CD8-positive, alpha-beta memory T cell (primary cell): ENCODE results near the gene BTN3A1. TPM values are rescaled to one million over a fixed set of nuclear protein-coding genes. Genes with fewer than 3 reads are reported as not detected.
A peak's percentile ranks its signal among the peaks of the same experiment; 100 is the strongest.

Source experiments
- CTCF ChIA-PET: fragments of 350-600 bp; sonication (Branson Sonifier 250); formaldehyde crosslinking; loops from one replicate; lab custom pipeline; 2021; ENCODE audit warnings: antibody characterized with exemption; lab: Charles Lee
- POLR2A ChIA-PET: fragments of 350-600 bp; sonication (Branson Sonifier 250); formaldehyde crosslinking; loops from one replicate; lab custom pipeline; 2021; ENCODE audit warnings: antibody characterized with exemption; lab: Charles Lee
- DNase-seq, 5 donors: peaks; one replicate each; pipeline versions ENCODE4 v3.0.0 to v3.0.0-alpha.2; 2020 to 2022; ENCODE audit warnings: mixed read lengths in 1 of 5
- H3K27ac ChIP-seq: one replicate; pipeline ENCODE4 v1.7.0; 2013; ENCODE audit warnings: low read depth, mild to moderate bottlenecking, low read length, moderate library complexity
- H3K27me3 ChIP-seq: 2 replicates; pipeline ENCODE4 v1.7.0; 2013; ENCODE audit warnings: low read length, mild to moderate bottlenecking; ENCODE audit not compliant: insufficient read depth, poor library complexity, severe bottlenecking
- H3K36me3 ChIP-seq: 2 replicates; pipeline ENCODE4 v1.7.0; 2013; ENCODE audit warnings: mild to moderate bottlenecking, low read length, moderate library complexity; ENCODE audit not compliant: insufficient read depth
- H3K4me1 ChIP-seq: 2 replicates; pipeline ENCODE4 v1.7.0; 2013; ENCODE audit warnings: mild to moderate bottlenecking, low read length, moderate library complexity; ENCODE audit not compliant: insufficient read depth
- H3K4me3 ChIP-seq: 2 replicates; pipeline ENCODE4 v1.7.0; 2013; ENCODE audit warnings: mild to moderate bottlenecking, low read length
- H3K9me3 ChIP-seq: 2 replicates; pipeline ENCODE4 v1.7.0; 2013; ENCODE audit warnings: mild to moderate bottlenecking, low read length
- H3K27ac Mint-ChIP-seq, 8 donors: one replicate each; pipeline ENCODE4 v1.8.0; 2020 to 2021; ENCODE audit warnings: mixed read lengths in 8 of 8, mild to moderate bottlenecking in 6 of 8, inconsistent platforms in 3 of 8, moderate library complexity in 3 of 8
- H3K27me3 Mint-ChIP-seq, 2 donors: one replicate each; pipeline ENCODE4 v1.8.0; 2020 to 2021; ENCODE audit warnings: mixed read lengths in 2 of 2, mild to moderate bottlenecking in 1 of 2, moderate library complexity in 1 of 2
- H3K36me3 Mint-ChIP-seq, 3 donors: one replicate each; pipeline ENCODE4 v1.8.0; 2020 to 2021; ENCODE audit warnings: mixed read lengths in 3 of 3, inconsistent platforms in 1 of 3, mild to moderate bottlenecking in 1 of 3
- H3K4me1 Mint-ChIP-seq, 3 donors: one replicate each; pipeline ENCODE4 v1.8.0; 2020 to 2021; ENCODE audit warnings: mixed read lengths in 3 of 3, inconsistent platforms in 1 of 3, mild to moderate bottlenecking in 1 of 3
- H3K4me3 Mint-ChIP-seq, 7 donors: one replicate each; pipeline ENCODE4 v1.8.0; 2020 to 2021; ENCODE audit warnings: mixed read lengths in 7 of 7, mild to moderate bottlenecking in 6 of 7, moderate library complexity in 4 of 7, inconsistent platforms in 2 of 7
- H3K9me3 Mint-ChIP-seq, 5 donors: one replicate each; pipeline ENCODE4 v1.8.0; 2020 to 2022; ENCODE audit warnings: mixed read lengths in 5 of 5, mild to moderate bottlenecking in 3 of 5, moderate library complexity in 2 of 5, inconsistent platforms in 1 of 5
- polyA plus RNA-seq: library from polyadenylated mRNA; unstranded; fragments of 300-500 nt; fragmentation: Illumina TruSeq; gene quantifications from one replicate; pipeline ENCODE4 v1.2.3, GENCODE V29; 2021
- total RNA-seq, 2 experiments: library from RNA; stranded (reverse); gene quantifications; one replicate each; pipeline ENCODE4 v1.2.3, GENCODE V29; 2021

BTN3A1 gene
- total and polyA plus RNA-seq, 3 experiments from 2014 or later, result 30.8 to 85.0 (median 31.5) TPM

DNA sequence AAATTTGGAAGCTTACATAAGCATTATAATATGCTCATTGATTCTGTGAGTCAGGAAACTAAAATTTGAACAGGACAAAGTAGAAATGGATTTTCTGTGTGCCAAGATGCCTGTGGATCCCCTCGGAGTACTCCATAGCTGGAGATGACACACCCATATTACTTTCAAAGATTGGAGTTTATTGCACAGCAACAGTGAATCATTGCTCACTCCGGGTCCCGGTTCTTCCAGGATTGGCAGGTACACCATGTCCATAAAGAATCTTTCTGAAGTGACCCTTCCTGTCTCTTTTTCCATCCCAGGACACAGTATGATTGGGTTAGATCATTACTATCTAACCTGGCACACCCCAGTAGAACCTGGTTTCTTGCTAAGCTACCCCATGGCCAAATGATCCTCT lies 21.8 kb upstream of the BTN3A1 start:
- Histone ChIP-seq H3K9me3 (no peaks in the 10 kb centered on the region), H3K4me1 (peaks cover 12% of the 10 kb centered on the region), H3K36me3 (peaks cover 14% of the 10 kb centered on the region), H3K4me3 (no peak overlapping the region), H3K27ac (no peak overlapping the region), H3K27me3 (no peaks in the 10 kb centered on the region)
- CTCF ChIA-PET, result interaction anchor here (1.2 kb wide), 1 partner anchor 39 kb away, joined by 4 read pairs; no protein-coding TSS in a partner anchor
- no peak for DNase-seq
- POLR2A ChIA-PET, result interaction anchor here (0.6 kb wide), 1 partner anchor 952 kb away, joined by 5 read pairs; no protein-coding TSS in a partner anchor
- Mint-ChIP-seq H3K27me3 (no peaks in the 10 kb centered on the region), H3K36me3 (peaks cover 0 to 30% (median 6%) of the 10 kb centered on the region in 3 donors), H3K4me1 (peaks cover 32 to 44% (median 33%) of the 10 kb centered on the region in 3 donors), H3K9me3 (no peaks in the 10 kb centered on the region), H3K4me3 (peak overlapping the region in 1 of 7 donors; percentile 9), H3K27ac (peak overlapping the region in 5 of 8 donors; percentile 47 to 78 (median 56))

DNA sequence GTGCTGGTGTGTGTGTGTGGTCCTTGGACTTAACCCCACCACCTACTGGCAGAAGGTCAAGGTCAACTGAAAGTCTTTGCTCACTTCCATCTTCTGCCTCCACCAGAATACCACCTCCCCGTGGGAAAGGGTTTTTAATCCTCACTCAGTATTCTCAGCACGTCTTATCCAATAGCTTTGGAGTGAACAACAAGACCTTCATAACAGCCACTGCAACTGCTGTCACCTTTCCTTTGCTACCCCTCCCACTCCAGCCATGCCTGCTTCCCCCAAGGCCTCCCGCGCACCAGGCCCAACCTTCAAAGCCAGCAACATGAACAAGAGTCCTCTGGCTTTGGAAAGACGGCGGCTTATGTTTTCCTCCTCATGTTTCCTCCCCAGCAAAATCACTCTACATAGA lies 20.0 kb upstream of the BTN3A1 start:
- CTCF ChIA-PET, result no interaction called here
- H3K4me3 Mint-ChIP-seq, result peak overlapping the region in 6 of 7 donors; percentile 92 to 100 (median 98)

DNA sequence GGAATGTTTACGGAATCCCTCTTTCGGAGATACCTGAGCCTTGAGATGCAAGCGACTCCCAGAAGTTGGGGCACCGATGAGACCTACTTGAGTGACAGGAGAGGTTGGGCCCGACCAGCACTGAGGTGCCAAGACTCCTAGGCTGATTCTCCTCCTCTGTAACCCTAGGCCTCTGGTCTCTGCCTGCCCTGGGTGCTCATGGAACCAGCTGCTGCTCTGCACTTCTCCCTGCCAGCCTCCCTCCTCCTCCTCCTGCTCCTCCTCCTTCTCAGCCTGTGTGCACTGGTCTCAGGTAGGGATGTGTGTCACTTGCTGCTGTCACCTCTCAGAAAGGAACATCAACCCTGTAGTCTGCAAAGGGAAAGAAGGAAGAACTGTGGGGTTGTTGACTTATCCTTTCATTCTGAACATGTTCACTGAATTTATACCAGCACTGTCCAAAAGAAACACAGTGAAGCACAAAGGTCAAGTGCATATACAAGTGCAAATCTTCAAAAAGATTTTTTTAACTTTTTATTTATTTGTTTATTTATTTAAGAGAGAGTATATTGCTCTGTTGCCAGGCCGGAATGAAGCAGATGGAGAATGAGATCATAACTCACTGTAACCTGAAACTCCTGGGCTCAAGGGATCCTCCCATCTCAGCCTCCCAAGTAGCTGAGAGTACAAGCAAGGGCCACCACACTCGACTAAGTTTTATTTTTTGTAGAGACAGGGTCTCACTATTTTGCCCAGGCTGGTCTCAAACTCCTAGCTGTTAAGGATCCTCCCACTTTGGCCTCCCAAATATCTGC lies 18.3 kb upstream of the BTN3A1 start:
- Histone ChIP-seq H3K27me3 (no peaks in the 10 kb centered on the region), H3K4me1 (peaks cover 12% of the 10 kb centered on the region), H3K27ac (peak overlapping the region; percentile 88), H3K36me3 (no peaks in the 10 kb centered on the region), H3K9me3 (no peaks in the 10 kb centered on the region), H3K4me3 (peak overlapping the region; percentile 94)
- Mint-ChIP-seq H3K4me3 (peak overlapping the region; percentile 92 to 100 (median 98)), H3K27ac (peak overlapping the region; percentile 78 to 100 (median 99)), H3K36me3 (peaks cover 0 to 24% (median 5%) of the 10 kb centered on the region in 3 donors), H3K4me1 (peaks cover 28 to 52% (median 44%) of the 10 kb centered on the region in 3 donors), H3K9me3 (no peaks in the 10 kb centered on the region), H3K27me3 (no peaks in the 10 kb centered on the region)
- CTCF ChIA-PET, result no interaction called here
- POLR2A ChIA-PET, result no interaction called here
- no peak for DNase-seq

More for the DNA sequence above, 20.0 kb upstream of the BTN3A1 start:
- POLR2A ChIA-PET, result no interaction called here
- H3K4me3 ChIP-seq, result no peak overlapping the region
- Mint-ChIP-seq H3K36me3 (peaks cover 0 to 15% (median 2%) of the 10 kb centered on the region in 3 donors), H3K27me3 (no peaks in the 10 kb centered on the region), H3K4me1 (peaks cover 33 to 52% (median 36%) of the 10 kb centered on the region in 3 donors), H3K9me3 (no peaks in the 10 kb centered on the region), H3K27ac (peak overlapping the region in 6 of 8 donors; percentile 78 to 100 (median 99))
- DNase-seq, result no peak
- H3K36me3 ChIP-seq, result peaks cover 3% of the 10 kb centered on the region
- H3K27ac ChIP-seq, result no peak overlapping the region
- H3K4me1 ChIP-seq, result peaks cover 12% of the 10 kb centered on the region
- no peaks in the 10 kb centered on the region for H3K27me3 ChIP-seq
- no peaks in the 10 kb centered on the region for H3K9me3 ChIP-seq

DNA sequence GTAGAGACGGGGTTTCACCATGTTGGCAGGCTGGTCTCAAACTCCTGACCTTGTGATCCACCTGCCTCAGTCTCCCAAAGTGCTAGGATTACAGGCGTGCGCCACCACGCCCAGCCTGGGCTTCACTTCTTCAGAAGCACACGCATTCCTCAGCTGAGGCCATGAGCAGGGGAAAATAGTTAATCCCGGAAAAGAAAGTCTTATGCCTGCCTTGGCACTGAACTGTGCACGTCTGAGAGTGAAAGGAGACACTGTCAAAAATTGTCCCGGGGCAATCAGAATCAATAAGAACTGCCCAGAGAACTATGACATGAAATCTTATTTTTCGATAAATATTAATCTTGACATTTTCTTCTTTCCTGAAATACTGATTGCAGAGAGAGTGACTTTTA lies 16.3 kb upstream of the BTN3A1 start:
- Histone ChIP-seq H3K4me3 (no peak overlapping the region), H3K4me1 (peaks cover 12% of the 10 kb centered on the region), H3K27ac (no peak overlapping the region), H3K36me3 (peaks cover 8% of the 10 kb centered on the region), H3K9me3 (no peaks in the 10 kb centered on the region), H3K27me3 (no peaks in the 10 kb centered on the region)
- Mint-ChIP-seq H3K27me3 (no peaks in the 10 kb centered on the region), H3K4me1 (peaks cover 28 to 52% (median 44%) of the 10 kb centered on the region in 3 donors), H3K4me3 (peak overlapping the region in 1 of 7 donors; percentile 17), H3K36me3 (peaks cover 4 to 41% (median 13%) of the 10 kb centered on the region in 3 donors), H3K27ac (no peak overlapping the region), H3K9me3 (no peaks in the 10 kb centered on the region)
- ChIA-PET POLR2A (no interaction called here), CTCF (interaction anchor here (1.2 kb wide), 1 partner anchor 210 kb away, joined by 3 read pairs; no protein-coding TSS in a partner anchor)
- no peak for DNase-seq

DNA sequence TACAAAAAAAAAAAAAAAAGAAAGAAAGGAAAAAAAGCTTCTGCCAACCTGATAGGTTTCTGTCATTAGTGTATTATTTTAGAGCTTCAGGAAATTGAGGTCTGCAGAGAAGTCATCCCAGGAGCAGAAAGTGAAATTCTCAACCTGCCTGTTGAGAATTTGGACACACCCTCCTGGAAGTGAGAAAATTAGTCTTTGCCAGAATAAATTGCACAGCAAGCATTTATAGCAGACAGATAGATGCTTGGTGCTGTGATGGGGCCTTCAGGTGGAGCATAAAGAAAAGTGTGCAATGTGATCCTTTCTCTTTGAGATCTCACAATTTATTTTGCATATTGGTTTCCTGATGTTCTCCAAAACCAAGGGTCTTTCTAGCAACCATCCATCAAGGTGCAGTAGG lies 14.5 kb upstream of the BTN3A1 start:
- H3K4me3 Mint-ChIP-seq, result no peak overlapping the region
- peaks cover 22 to 40% (median 32%) of the 10 kb centered on the region in 3 donors for H3K4me1 Mint-ChIP-seq
- Histone ChIP-seq H3K9me3 (no peaks in the 10 kb centered on the region), H3K27ac (no peak overlapping the region), H3K36me3 (peaks cover 17% of the 10 kb centered on the region), H3K4me1 (peaks cover 7% of the 10 kb centered on the region), H3K4me3 (no peak overlapping the region), H3K27me3 (no peaks in the 10 kb centered on the region)
- no peaks in the 10 kb centered on the region for H3K27me3 Mint-ChIP-seq
- ChIA-PET POLR2A (interaction anchor here (0.6 to 0.7 kb wide), 2 partner anchors 74 to 116 kb away, joined by 4 to 9 read pairs; no protein-coding TSS in a partner anchor), CTCF (no interaction called here)
- H3K27ac Mint-ChIP-seq, result no peak overlapping the region
- peaks cover 4 to 59% (median 20%) of the 10 kb centered on the region in 3 donors for H3K36me3 Mint-ChIP-seq
- DNase-seq, result no peak
- no peaks in the 10 kb centered on the region for H3K9me3 Mint-ChIP-seq

DNA sequence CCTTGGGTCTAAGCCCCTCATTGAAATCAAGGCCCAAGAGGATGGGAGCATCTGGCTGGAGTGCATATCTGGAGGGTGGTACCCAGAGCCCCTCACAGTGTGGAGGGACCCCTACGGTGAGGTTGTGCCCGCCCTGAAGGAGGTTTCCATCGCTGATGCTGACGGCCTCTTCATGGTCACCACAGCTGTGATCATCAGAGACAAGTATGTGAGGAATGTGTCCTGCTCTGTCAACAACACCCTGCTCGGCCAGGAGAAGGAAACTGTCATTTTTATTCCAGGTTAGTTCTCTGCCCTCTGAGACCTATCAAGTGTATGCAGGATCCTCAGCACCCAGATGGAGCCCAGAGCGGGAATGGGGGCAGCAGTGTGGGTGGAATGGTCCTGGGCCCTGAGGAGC lies 14.1 kb upstream of the BTN3A1 start:
- peaks cover 4 to 62% (median 22%) of the 10 kb centered on the region in 3 donors for H3K36me3 Mint-ChIP-seq
- no peak overlapping the region for H3K4me3 Mint-ChIP-seq
- H3K9me3 Mint-ChIP-seq, result no peaks in the 10 kb centered on the region
- Histone ChIP-seq H3K27me3 (no peaks in the 10 kb centered on the region), H3K9me3 (no peaks in the 10 kb centered on the region), H3K4me1 (peaks cover 5% of the 10 kb centered on the region), H3K27ac (no peak overlapping the region), H3K4me3 (no peak overlapping the region), H3K36me3 (peaks cover 17% of the 10 kb centered on the region)
- H3K4me1 Mint-ChIP-seq, result peaks cover 18 to 36% (median 32%) of the 10 kb centered on the region in 3 donors
- no peak overlapping the region for H3K27ac Mint-ChIP-seq
- POLR2A ChIA-PET, result interaction anchor here (0.7 kb wide), 1 partner anchor 116 kb away, joined by 9 read pairs; no protein-coding TSS in a partner anchor
- DNase-seq, result no peak
- no peaks in the 10 kb centered on the region for H3K27me3 Mint-ChIP-seq
- CTCF ChIA-PET, result no interaction called here

DNA sequence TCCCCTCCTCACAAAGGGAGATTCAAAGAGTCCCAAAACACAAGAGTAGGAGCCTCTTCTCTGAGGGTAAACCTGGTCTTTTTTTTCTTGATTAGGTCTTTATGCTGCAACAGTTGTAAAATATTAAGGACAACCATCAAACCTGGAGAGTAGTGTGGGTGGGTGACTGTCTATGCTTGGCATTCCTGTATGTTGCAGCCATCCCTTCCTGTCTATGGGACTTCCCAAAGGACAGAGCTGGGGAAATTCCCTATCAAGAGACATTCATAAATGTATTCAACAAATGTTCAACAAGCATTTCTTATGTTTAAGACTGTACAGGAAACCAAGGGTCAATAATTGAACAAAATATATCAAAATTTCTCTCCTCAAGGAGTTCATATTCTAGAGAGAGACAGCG lies 13.6 kb upstream of the BTN3A1 start:
- H3K4me3 ChIP-seq, result no peak overlapping the region
- no peaks in the 10 kb centered on the region for H3K9me3 Mint-ChIP-seq
- peaks cover 17% of the 10 kb centered on the region for H3K36me3 ChIP-seq
- peaks cover 17 to 35% (median 32%) of the 10 kb centered on the region in 3 donors for H3K4me1 Mint-ChIP-seq
- H3K27me3 Mint-ChIP-seq, result no peaks in the 10 kb centered on the region
- ChIA-PET POLR2A (no interaction called here), CTCF (no interaction called here)
- H3K36me3 Mint-ChIP-seq, result peaks cover 4 to 62% (median 23%) of the 10 kb centered on the region in 3 donors
- no peak overlapping the region for H3K27ac ChIP-seq
- H3K4me1 ChIP-seq, result peaks cover 5% of the 10 kb centered on the region
- DNase-seq, result no peak
- H3K27me3 ChIP-seq, result no peaks in the 10 kb centered on the region
- H3K9me3 ChIP-seq, result no peaks in the 10 kb centered on the region
- H3K27ac Mint-ChIP-seq, result peak overlapping the region in 1 of 8 donors; percentile 65
- no peak overlapping the region for H3K4me3 Mint-ChIP-seq

DNA sequence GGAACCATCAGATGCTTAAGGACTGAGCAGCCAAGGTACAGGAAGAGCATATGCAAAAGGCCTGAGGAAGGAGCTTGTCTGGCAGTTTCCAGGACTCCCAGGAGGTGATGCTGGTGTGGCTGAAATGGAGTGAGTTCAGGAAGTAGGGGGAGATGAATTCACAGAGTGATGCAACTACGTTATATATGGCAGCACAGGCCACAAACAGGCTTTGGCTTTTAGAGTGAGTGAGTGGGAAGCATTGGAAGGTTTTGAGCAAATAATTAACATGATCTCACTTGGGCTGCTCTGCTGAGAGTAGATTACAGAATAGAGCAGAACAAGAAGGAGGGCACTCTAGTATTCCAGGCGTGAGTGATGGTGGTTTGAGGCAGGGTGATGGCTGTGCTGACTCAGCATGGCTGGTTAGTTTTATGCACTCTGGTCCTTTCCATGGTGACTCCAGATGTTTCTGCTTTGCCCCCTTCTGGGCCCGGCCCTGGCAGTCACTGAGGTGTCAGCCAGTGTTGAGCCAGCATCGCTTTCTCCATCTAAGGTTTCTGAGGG lies 12.7 kb upstream of the BTN3A1 start:
- H3K27me3 Mint-ChIP-seq, result no peaks in the 10 kb centered on the region
- Histone ChIP-seq H3K4me3 (no peak overlapping the region), H3K9me3 (no peaks in the 10 kb centered on the region), H3K4me1 (no peaks in the 10 kb centered on the region), H3K27me3 (no peaks in the 10 kb centered on the region), H3K27ac (no peak overlapping the region), H3K36me3 (peaks cover 17% of the 10 kb centered on the region)
- POLR2A ChIA-PET, result no interaction called here
- peak overlapping the region in 4 of 8 donors; percentile 11 to 70 (median 42) for H3K27ac Mint-ChIP-seq
- peaks cover 13 to 27% (median 26%) of the 10 kb centered on the region in 3 donors for H3K4me1 Mint-ChIP-seq
- no peak overlapping the region for H3K4me3 Mint-ChIP-seq
- CTCF ChIA-PET, result no interaction called here
- H3K36me3 Mint-ChIP-seq, result peaks cover 4 to 61% (median 23%) of the 10 kb centered on the region in 3 donors
- no peaks in the 10 kb centered on the region for H3K9me3 Mint-ChIP-seq
- DNase-seq, result no peak
